DOHH2 (cell line): ENCODE results near the gene USP31.

Experiments used
- EZH2phosphoT487 ChIP-seq: fragments of 200-600 bp; sonication (generic); IDR thresholded peaks from 2 replicates; pipeline ENCODE4 v1.6.1; 2017; ENCODE audit warnings: borderline replicate concordance, mild to moderate bottlenecking, antibody characterized with exemption, low read length, moderate library complexity, mixed read lengths
- TF ChIP-seq, protein P1 (sequence below): fragments of 200-600 bp; sonication (generic); IDR thresholded peaks from one replicate; pipeline ENCODE4 v1.5.1; 2014; ENCODE audit warnings: antibody characterized with exemption, mild to moderate bottlenecking, low read depth, low read length; ENCODE audit not compliant: poor library complexity, severe bottlenecking

DNA sequence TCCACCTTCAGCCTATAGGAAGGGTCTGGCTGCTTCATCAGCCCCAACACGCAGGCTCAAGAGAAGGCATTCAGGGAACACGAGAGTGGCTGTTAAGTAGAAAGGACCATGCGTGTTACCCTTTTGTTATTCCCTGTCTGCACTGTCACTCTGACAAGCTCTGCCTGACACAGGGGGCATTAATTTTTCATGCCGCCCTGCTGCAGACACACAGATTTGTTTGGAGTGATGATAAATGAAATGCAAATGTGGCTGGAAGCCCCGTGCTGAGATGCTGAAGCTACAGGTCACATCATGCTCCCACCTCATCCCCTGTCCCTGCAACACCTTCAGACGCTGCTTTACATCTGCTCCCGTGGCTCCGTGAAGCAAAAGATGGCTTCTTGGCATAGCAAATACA is 97.7 kb downstream of the USP31 start:
- TF ChIP-seq, protein P1, sequence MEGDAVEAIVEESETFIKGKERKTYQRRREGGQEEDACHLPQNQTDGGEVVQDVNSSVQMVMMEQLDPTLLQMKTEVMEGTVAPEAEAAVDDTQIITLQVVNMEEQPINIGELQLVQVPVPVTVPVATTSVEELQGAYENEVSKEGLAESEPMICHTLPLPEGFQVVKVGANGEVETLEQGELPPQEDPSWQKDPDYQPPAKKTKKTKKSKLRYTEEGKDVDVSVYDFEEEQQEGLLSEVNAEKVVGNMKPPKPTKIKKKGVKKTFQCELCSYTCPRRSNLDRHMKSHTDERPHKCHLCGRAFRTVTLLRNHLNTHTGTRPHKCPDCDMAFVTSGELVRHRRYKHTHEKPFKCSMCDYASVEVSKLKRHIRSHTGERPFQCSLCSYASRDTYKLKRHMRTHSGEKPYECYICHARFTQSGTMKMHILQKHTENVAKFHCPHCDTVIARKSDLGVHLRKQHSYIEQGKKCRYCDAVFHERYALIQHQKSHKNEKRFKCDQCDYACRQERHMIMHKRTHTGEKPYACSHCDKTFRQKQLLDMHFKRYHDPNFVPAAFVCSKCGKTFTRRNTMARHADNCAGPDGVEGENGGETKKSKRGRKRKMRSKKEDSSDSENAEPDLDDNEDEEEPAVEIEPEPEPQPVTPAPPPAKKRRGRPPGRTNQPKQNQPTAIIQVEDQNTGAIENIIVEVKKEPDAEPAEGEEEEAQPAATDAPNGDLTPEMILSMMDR, result no peak
- TF ChIP-seq EZH2phosphoT487, result no peak
